Activated CD4-positive, alpha-beta T cell treated with anti-CD3 and anti-CD28 coated beads, Interleukin-2, amount 10 ng/mL, durations not matched to agents 24 days and 14 days (primary cell): Measurements from ENCODE around the gene C17orf107. TPM values are rescaled to one million over a fixed set of nuclear protein-coding genes. Genes with fewer than 3 reads are reported as not detected.
"Not testable (repeated sequence)": the region's sequence is repeated elsewhere in the genome, so short reads cannot be mapped to it uniquely, and the experiment has no call there.

Source experiments
- DNase-seq: peaks from one replicate; pipeline ENCODE4 v3.0.0; 2022
- H3K27ac Mint-ChIP-seq: one replicate; pipeline ENCODE4 v1.8.0; 2022; ENCODE audit warnings: mild to moderate bottlenecking, mixed read lengths
- H3K27me3 Mint-ChIP-seq: one replicate; pipeline ENCODE4 v1.8.0; 2022; ENCODE audit warnings: mixed read lengths
- H3K36me3 Mint-ChIP-seq: one replicate; pipeline ENCODE4 v1.8.0; 2022; ENCODE audit warnings: low read depth, mild to moderate bottlenecking, mixed read lengths
- H3K4me1 Mint-ChIP-seq: one replicate; pipeline ENCODE4 v1.8.0; 2021; ENCODE audit warnings: mixed read lengths
- H3K4me3 Mint-ChIP-seq: one replicate; pipeline ENCODE4 v1.8.0; 2022; ENCODE audit warnings: mild to moderate bottlenecking, moderate library complexity, mixed read lengths
- H3K9me3 Mint-ChIP-seq: one replicate; pipeline ENCODE4 v1.8.0; 2021; ENCODE audit warnings: mixed read lengths
- intact Hi-C: fragments of 100-400 bp; cut with micrococcal nuclease; formaldehyde crosslinking; loops from one replicate; pipeline ENCODE4 v1.15.1; 2023
- total RNA-seq: library from RNA; stranded (reverse); gene quantifications from 2 replicates; pipeline ENCODE4 v1.2.3, GENCODE V29; 2022

Gene C17orf107
- total RNA-seq, 1 donor from 2014 or later: 1.7 TPM

- no peak overlapping the region for H3K4me3 Mint-ChIP-seq
These were observed 21.2 kb downstream of the C17orf107 start for GRCh38 chr17:4920351-4921048.

GRCh38 chr17:4921320-4921719 is 22.0 kb downstream of the C17orf107 start:
- H3K4me3 Mint-ChIP-seq: no peak overlapping the region
- H3K27ac Mint-ChIP-seq: no peak overlapping the region
- H3K9me3 Mint-ChIP-seq: no peaks in the 10 kb centered on the region
- H3K36me3 Mint-ChIP-seq: peaks cover 3% of the 10 kb centered on the region
- DNase-seq: no peak
- H3K4me1 Mint-ChIP-seq: peaks cover under 1% of the 10 kb centered on the region
- intact Hi-C loops: no loop called here
- H3K27me3 Mint-ChIP-seq: no peaks in the 10 kb centered on the region

More at GRCh38 chr17:4920351-4921048, 21.2 kb downstream of the C17orf107 start:
- no peak for DNase-seq
- H3K27ac Mint-ChIP-seq: no peak overlapping the region
- H3K9me3 Mint-ChIP-seq: no peaks in the 10 kb centered on the region
- H3K36me3 Mint-ChIP-seq: peaks cover 3% of the 10 kb centered on the region
- no peaks in the 10 kb centered on the region for H3K4me1 Mint-ChIP-seq
- intact Hi-C loops: no loop called here
- H3K27me3 Mint-ChIP-seq: no peaks in the 10 kb centered on the region

- intact Hi-C loops, H3K4me1 Mint-ChIP-seq, H3K9me3 Mint-ChIP-seq, DNase-seq, H3K4me3 Mint-ChIP-seq, H3K27me3 Mint-ChIP-seq: not testable (repeated sequence)
- H3K36me3 Mint-ChIP-seq: peaks cover 33% of the 10 kb centered on the region
- peak overlapping the region; percentile 6 for H3K27ac Mint-ChIP-seq
These were observed 27.4 kb downstream of the C17orf107 start for GRCh38 chr17:4926577-4927335.

- no peaks in the 10 kb centered on the region for H3K9me3 Mint-ChIP-seq
- H3K4me3 Mint-ChIP-seq: no peak overlapping the region
- no peak overlapping the region for H3K27ac Mint-ChIP-seq
- peaks cover 38% of the 10 kb centered on the region for H3K36me3 Mint-ChIP-seq
- DNase-seq: no peak
- intact Hi-C loops: no loop called here
- H3K4me1 Mint-ChIP-seq: peaks cover 10% of the 10 kb centered on the region
- H3K27me3 Mint-ChIP-seq: no peaks in the 10 kb centered on the region
These were observed 29.5 kb downstream of the C17orf107 start for GRCh38 chr17:4928881-4929280.

- Mint-ChIP-seq H3K36me3 (peaks cover 44% of the 10 kb centered on the region), H3K4me1 (peaks cover 18% of the 10 kb centered on the region), H3K4me3 (no peak within 1 kb of the TSS), H3K9me3 (no peaks in the 10 kb centered on the region), H3K27me3 (no peaks in the 10 kb centered on the region), H3K27ac (peak within 1 kb of the TSS; percentile 14)
- no peak for DNase-seq
- intact Hi-C loops: no loop called here
These were observed 32.6 kb downstream of the C17orf107 start, which contains the start of gene GP1BA for GRCh38 chr17:4931963-4932362. GP1BA (plus strand) TSS chr17:4932277; CDS start chr17:4932605, 328 bp downstream.

- Mint-ChIP-seq H3K4me1 (peaks cover 21% of the 10 kb centered on the region), H3K9me3 (no peaks in the 10 kb centered on the region), H3K36me3 (peaks cover 49% of the 10 kb centered on the region), H3K27me3 (no peaks in the 10 kb centered on the region), H3K27ac (peak overlapping the region; percentile 14), H3K4me3 (no peak overlapping the region)
- intact Hi-C loops: no loop called here
- DNase-seq: no peak
These were observed 33.4 kb downstream of the C17orf107 start for GRCh38 chr17:4932756-4933155.

GRCh38 chr17:4933646-4934045 is 34.3 kb downstream of the C17orf107 start:
- intact Hi-C loops: no loop called here
- Mint-ChIP-seq H3K27ac (peak overlapping the region; percentile 32), H3K27me3 (no peaks in the 10 kb centered on the region), H3K4me3 (no peak overlapping the region), H3K4me1 (peaks cover 27% of the 10 kb centered on the region), H3K9me3 (no peaks in the 10 kb centered on the region), H3K36me3 (peaks cover 52% of the 10 kb centered on the region)
- DNase-seq: no peak

- H3K4me3 Mint-ChIP-seq: no peak overlapping the region
- H3K4me1 Mint-ChIP-seq: peaks cover 31% of the 10 kb centered on the region
- H3K27ac Mint-ChIP-seq: no peak overlapping the region
- DNase-seq: no peak
- peaks cover 48% of the 10 kb centered on the region for H3K36me3 Mint-ChIP-seq
- no peaks in the 10 kb centered on the region for H3K9me3 Mint-ChIP-seq
- no peaks in the 10 kb centered on the region for H3K27me3 Mint-ChIP-seq
- intact Hi-C loops: no loop called here
These were observed 35.0 kb downstream of the C17orf107 start for GRCh38 chr17:4934173-4934979.

GRCh38 chr17:4935650-4936049 is 36.3 kb downstream of the C17orf107 start:
- H3K36me3 Mint-ChIP-seq: peaks cover 49% of the 10 kb centered on the region
- intact Hi-C loops: no loop called here

GRCh38 chr17:4936436-4936835 is 37.1 kb downstream of the C17orf107 start:
- Mint-ChIP-seq H3K27me3 (no peaks in the 10 kb centered on the region), H3K4me1 (peaks cover 35% of the 10 kb centered on the region), H3K9me3 (no peaks in the 10 kb centered on the region), H3K27ac (peak overlapping the region; percentile 49), H3K4me3 (no peak overlapping the region), H3K36me3 (peaks cover 48% of the 10 kb centered on the region)
- no peak for DNase-seq
- intact Hi-C loops: no loop called here

More at GRCh38 chr17:4935650-4936049, 36.3 kb downstream of the C17orf107 start:
- no peak overlapping the region for H3K27ac Mint-ChIP-seq
- H3K4me3 Mint-ChIP-seq: no peak overlapping the region
- DNase-seq: no peak
- H3K27me3 Mint-ChIP-seq: no peaks in the 10 kb centered on the region
- peaks cover 31% of the 10 kb centered on the region for H3K4me1 Mint-ChIP-seq
- no peaks in the 10 kb centered on the region for H3K9me3 Mint-ChIP-seq

- peaks cover 41% of the 10 kb centered on the region for H3K4me1 Mint-ChIP-seq
- H3K36me3 Mint-ChIP-seq: peaks cover 56% of the 10 kb centered on the region
- no peak for DNase-seq
- H3K9me3 Mint-ChIP-seq: no peaks in the 10 kb centered on the region
- peak overlapping the region; percentile 95 for H3K4me3 Mint-ChIP-seq
- intact Hi-C loops: no loop called here
- H3K27ac Mint-ChIP-seq: no peak overlapping the region
- no peaks in the 10 kb centered on the region for H3K27me3 Mint-ChIP-seq
These were observed 38.2 kb downstream of the C17orf107 start for GRCh38 chr17:4937553-4937952.

- Mint-ChIP-seq H3K9me3 (no peaks in the 10 kb centered on the region), H3K4me3 (peak overlapping the region; percentile 95), H3K36me3 (peaks cover 59% of the 10 kb centered on the region), H3K4me1 (peaks cover 45% of the 10 kb centered on the region), H3K27me3 (no peaks in the 10 kb centered on the region), H3K27ac (no peak overlapping the region)
- intact Hi-C loops: no loop called here
- DNase-seq: no peak
These were observed 38.7 kb downstream of the C17orf107 start for GRCh38 chr17:4938069-4938491.

GRCh38 chr17:4938688-4939545 is 39.6 kb downstream of the C17orf107 start:
- no peaks in the 10 kb centered on the region for H3K9me3 Mint-ChIP-seq
- H3K36me3 Mint-ChIP-seq: peaks cover 62% of the 10 kb centered on the region
- intact Hi-C loops: no loop called here
- peaks cover 49% of the 10 kb centered on the region for H3K4me1 Mint-ChIP-seq
- peak overlapping the region; percentile 95 for H3K4me3 Mint-ChIP-seq
- DNase-seq: no peak
- no peaks in the 10 kb centered on the region for H3K27me3 Mint-ChIP-seq
- peak overlapping the region; percentile 92 for H3K27ac Mint-ChIP-seq
